Suprapubic skin (tissue), 4 donors: ENCODE results near the gene SMPD1.

Source experiments
- CTCF ChIP-seq, 2 donors: fragments of 200-600 bp in 1 of 2; fragments of 450-650 bp in 1 of 2; sonication (generic) in 1 of 2; IDR thresholded peaks; one replicate each; pipeline ENCODE4 v1.5.1; 2016 to 2019; ENCODE audit warnings: antibody characterized with exemption in 2 of 2, mild to moderate bottlenecking in 1 of 2, moderate library complexity in 1 of 2
- POLR2A ChIP-seq, 2 donors: fragments of 450-650 bp; IDR thresholded peaks; one replicate each; pipeline ENCODE4 v1.6.1; 2017; ENCODE audit warnings: antibody characterized with exemption in 2 of 2, mild to moderate bottlenecking in 2 of 2, moderate library complexity in 2 of 2
- POLR2AphosphoS5 ChIP-seq, 3 donors: sonication (generic); formaldehyde crosslinking; IDR thresholded peaks; one replicate each; pipeline ENCODE4 v1.6.1; 2017; ENCODE audit warnings: antibody characterized with exemption in 3 of 3

- TF ChIP-seq CTCF (IDR thresholded peaks at IDR 0.05) (no peak), POLR2A (IDR thresholded peaks at IDR 0.05) (no peak), POLR2AphosphoS5 (IDR thresholded peaks at IDR 0.05) (no peak)
Measured at GRCh38 chr11:6410695-6411430, 20.6 kb downstream of the SMPD1 start.
